NB4 (cell line): Measurements from ENCODE around the gene RUBCN.
"Not testable (repeated sequence)": the region's sequence is repeated elsewhere in the genome, so short reads cannot be mapped to it uniquely, and the experiment has no call there.

Experiments
- POLR2A ChIP-seq: IDR thresholded peaks from 2 replicates; pipeline ENCODE4 v1.6.1; 2011; ENCODE audit warnings: mild to moderate bottlenecking; ENCODE audit not compliant: insufficient read length; ENCODE audit errors: extremely low read depth
- TF ChIP-seq, protein P1 (sequence below): IDR thresholded peaks from one replicate; pipeline ENCODE4 v1.5.1; 2012; ENCODE audit warnings: low read depth, low read length

DNA sequence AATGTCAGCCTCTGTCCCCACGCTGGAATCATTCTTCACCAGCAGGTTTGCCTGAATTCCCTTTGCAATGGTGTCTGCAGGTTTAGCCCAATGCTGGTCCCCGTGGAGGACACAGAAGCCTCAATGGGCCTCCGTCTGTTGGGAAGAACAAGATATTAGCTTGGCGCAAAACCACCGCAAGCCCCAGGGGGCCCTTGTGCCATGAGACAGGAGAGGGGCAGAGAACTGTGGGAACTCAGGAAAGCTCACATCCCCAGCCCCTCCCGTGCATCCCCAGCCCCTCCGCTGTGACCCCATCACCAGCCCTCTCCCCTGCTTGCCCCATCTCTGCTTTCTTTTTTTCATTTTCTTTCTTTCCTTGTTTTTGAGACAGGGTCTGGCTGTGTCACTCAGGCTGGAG, 89.1 kb downstream of the RUBCN start:
- TF ChIP-seq POLR2A, result not testable (repeated sequence)
- TF ChIP-seq, protein P1, sequence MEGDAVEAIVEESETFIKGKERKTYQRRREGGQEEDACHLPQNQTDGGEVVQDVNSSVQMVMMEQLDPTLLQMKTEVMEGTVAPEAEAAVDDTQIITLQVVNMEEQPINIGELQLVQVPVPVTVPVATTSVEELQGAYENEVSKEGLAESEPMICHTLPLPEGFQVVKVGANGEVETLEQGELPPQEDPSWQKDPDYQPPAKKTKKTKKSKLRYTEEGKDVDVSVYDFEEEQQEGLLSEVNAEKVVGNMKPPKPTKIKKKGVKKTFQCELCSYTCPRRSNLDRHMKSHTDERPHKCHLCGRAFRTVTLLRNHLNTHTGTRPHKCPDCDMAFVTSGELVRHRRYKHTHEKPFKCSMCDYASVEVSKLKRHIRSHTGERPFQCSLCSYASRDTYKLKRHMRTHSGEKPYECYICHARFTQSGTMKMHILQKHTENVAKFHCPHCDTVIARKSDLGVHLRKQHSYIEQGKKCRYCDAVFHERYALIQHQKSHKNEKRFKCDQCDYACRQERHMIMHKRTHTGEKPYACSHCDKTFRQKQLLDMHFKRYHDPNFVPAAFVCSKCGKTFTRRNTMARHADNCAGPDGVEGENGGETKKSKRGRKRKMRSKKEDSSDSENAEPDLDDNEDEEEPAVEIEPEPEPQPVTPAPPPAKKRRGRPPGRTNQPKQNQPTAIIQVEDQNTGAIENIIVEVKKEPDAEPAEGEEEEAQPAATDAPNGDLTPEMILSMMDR, result not testable (repeated sequence)
